Stimulated activated CD8-positive, alpha-beta memory T cell treated with anti-CD3 and anti-CD28 coated beads, Interleukin-7, amount 100 ng/mL, for 1 hour (primary cell): ENCODE measurements around the gene EFCAB8.
"Not testable (repeated sequence)": the region's sequence is repeated elsewhere in the genome, so short reads cannot be mapped to it uniquely, and the experiment has no call there.

Experiments used
- DNase-seq, 2 donors: peaks; one replicate each; pipeline ENCODE4 v3.0.0-alpha.2; 2020; ENCODE audit warnings: low read depth in 2 of 2

Gene EFCAB8

GRCh38 chr20:32842688-32843524, 15.8 kb upstream of the EFCAB8 start:
- no peak for DNase-seq

- no peak for DNase-seq
These were observed 12.9 kb upstream of the EFCAB8 start for GRCh38 chr20:32845786-32846185.

GRCh38 chr20:32846852-32847251, 11.9 kb upstream of the EFCAB8 start:
- no peak for DNase-seq

GRCh38 chr20:32847964-32848363, 10.8 kb upstream of the EFCAB8 start:
- DNase-seq = no peak

GRCh38 chr20:32848846-32849245, 9.9 kb upstream of the EFCAB8 start:
- no peak for DNase-seq

- DNase-seq = no peak
These were observed 9.1 kb upstream of the EFCAB8 start for GRCh38 chr20:32849577-32849976.

GRCh38 chr20:32855387-32855786, 3.3 kb upstream of the EFCAB8 start:
- DNase-seq = no peak

GRCh38 chr20:32858189-32858588, 534 bp upstream of the EFCAB8 start:
- DNase-seq = no peak

- DNase-seq = no peak
These were observed 2.7 kb downstream of the EFCAB8 start for GRCh38 chr20:32861446-32861845.

GRCh38 chr20:32869562-32869961, 10.8 kb downstream of the EFCAB8 start:
- DNase-seq = no peak

GRCh38 chr20:32870526-32870925, 11.8 kb downstream of the EFCAB8 start:
- DNase-seq = not testable (repeated sequence)

GRCh38 chr20:32870985-32871384, 12.3 kb downstream of the EFCAB8 start:
- DNase-seq = no peak

GRCh38 chr20:32871627-32872160, 13.0 kb downstream of the EFCAB8 start:
- no peak for DNase-seq

- no peak for DNase-seq
These were observed 13.5 kb downstream of the EFCAB8 start for GRCh38 chr20:32872266-32872665.

GRCh38 chr20:32875673-32876072, 16.9 kb downstream of the EFCAB8 start:
- no peak for DNase-seq

- DNase-seq = no peak
These were observed 18.8 kb downstream of the EFCAB8 start for GRCh38 chr20:32877507-32877906.

GRCh38 chr20:32878820-32879219, 20.1 kb downstream of the EFCAB8 start:
- no peak for DNase-seq

GRCh38 chr20:32879538-32879937, 20.8 kb downstream of the EFCAB8 start:
- DNase-seq = no peak

GRCh38 chr20:32880635-32881034, 21.9 kb downstream of the EFCAB8 start:
- DNase-seq = no peak

- no peak for DNase-seq
These were observed 24.4 kb downstream of the EFCAB8 start for GRCh38 chr20:32883081-32883480.

GRCh38 chr20:32885185-32885584, 26.5 kb downstream of the EFCAB8 start:
- DNase-seq = no peak

GRCh38 chr20:32885952-32886351, 27.2 kb downstream of the EFCAB8 start:
- no peak for DNase-seq

GRCh38 chr20:32886652-32887051, 27.9 kb downstream of the EFCAB8 start:
- DNase-seq = no peak

- DNase-seq = no peak
These were observed 28.8 kb downstream of the EFCAB8 start for GRCh38 chr20:32887492-32887891.
